Measurements from ENCODE around the gene SYNM.
A peak's percentile ranks its signal among the peaks of the same experiment; 100 is the strongest.

- TF ChIP-seq CTCF (conservative IDR thresholded peaks at IDR 0.05; ENCODE audit: low read depth in 2 of 2), result no peak
- TF ChIP-seq REST (IDR thresholded peaks at IDR 0.05; ENCODE audit: unreplicated experiment), result peak; percentile 58
- TF ChIP-seq EZH2 (IDR thresholded peaks at IDR 0.05; ENCODE audit: low read depth, unreplicated experiment), result no peak
- no peak for TF ChIP-seq JUNB (IDR thresholded peaks at IDR 0.05; ENCODE audit: unreplicated experiment)
- no peak for TF ChIP-seq EZH2phosphoT487 (IDR thresholded peaks at IDR 0.05; ENCODE audit: unreplicated experiment)
- TF ChIP-seq CREB1 (CRISPR knock-in tag; IDR thresholded peaks at IDR 0.05; ENCODE audit: low read depth), result no peak
- no peak for TF ChIP-seq POLR2AphosphoS5 (IDR thresholded peaks at IDR 0.05; ENCODE audit: low read depth)
Measured at GRCh38 chr15:99057020-99057419, 47.9 kb upstream of the SYNM start.
